Camera-type eye (tissue), 1 donor: ENCODE data around the gene GALNT8. TPM values are rescaled to one million over a fixed set of nuclear protein-coding genes. Genes with fewer than 3 reads are reported as not detected.

Experiments
- total RNA-seq: library from RNA; depleted of rRNA; stranded (reverse); fragments of >200 nt; gene quantifications from one replicate; pipeline ENCODE4 v1.2.3, GENCODE V29; 2014

GALNT8 gene
- total RNA-seq: 10.1 TPM

GRCh38 chr12:4719821-4720636, at the start of gene GALNT8:
Gene GALNT8 (plus strand): TSS chr12:4720400. CDS start chr12:4720678, 278 bp downstream.

Other genes with a start within 250 kb of the GALNT8 start
- 21.4 TPM for gene RAD51AP1, start 181.5 kb upstream of the GALNT8 start, total RNA-seq
- gene DYRK4, start 158.2 kb upstream of the GALNT8 start, total RNA-seq: 24.8 TPM
- 0.99 TPM for gene AKAP3, start 71.3 kb upstream of the GALNT8 start, total RNA-seq
- gene NDUFA9, start 71.3 kb upstream of the GALNT8 start, total RNA-seq: 63.7 TPM
- gene KCNA1, start 189.5 kb downstream of the GALNT8 start, total RNA-seq: 4.3 TPM